OCI-LY7 (cell line): ENCODE measurements around the gene MRPL49.
A peak's percentile ranks its signal among the peaks of the same experiment; 100 is the strongest.

Source experiments
- EZH2phosphoT487 ChIP-seq: fragments of 200-600 bp; sonication (generic); IDR thresholded peaks from 2 replicates; pipeline ENCODE4 v1.6.1; 2018; ENCODE audit warnings: low read depth, borderline replicate concordance, mild to moderate bottlenecking, mixed run types, antibody characterized with exemption, low read length, moderate library complexity, mixed read lengths
- TF ChIP-seq, protein P1 (sequence below): fragments of 200-600 bp; sonication (generic); conservative IDR thresholded peaks from 2 replicates; pipeline ENCODE4 v1.5.1; 2014; ENCODE audit warnings: mild to moderate bottlenecking, antibody characterized with exemption, low read length, moderate library complexity, mixed read lengths

DNA sequence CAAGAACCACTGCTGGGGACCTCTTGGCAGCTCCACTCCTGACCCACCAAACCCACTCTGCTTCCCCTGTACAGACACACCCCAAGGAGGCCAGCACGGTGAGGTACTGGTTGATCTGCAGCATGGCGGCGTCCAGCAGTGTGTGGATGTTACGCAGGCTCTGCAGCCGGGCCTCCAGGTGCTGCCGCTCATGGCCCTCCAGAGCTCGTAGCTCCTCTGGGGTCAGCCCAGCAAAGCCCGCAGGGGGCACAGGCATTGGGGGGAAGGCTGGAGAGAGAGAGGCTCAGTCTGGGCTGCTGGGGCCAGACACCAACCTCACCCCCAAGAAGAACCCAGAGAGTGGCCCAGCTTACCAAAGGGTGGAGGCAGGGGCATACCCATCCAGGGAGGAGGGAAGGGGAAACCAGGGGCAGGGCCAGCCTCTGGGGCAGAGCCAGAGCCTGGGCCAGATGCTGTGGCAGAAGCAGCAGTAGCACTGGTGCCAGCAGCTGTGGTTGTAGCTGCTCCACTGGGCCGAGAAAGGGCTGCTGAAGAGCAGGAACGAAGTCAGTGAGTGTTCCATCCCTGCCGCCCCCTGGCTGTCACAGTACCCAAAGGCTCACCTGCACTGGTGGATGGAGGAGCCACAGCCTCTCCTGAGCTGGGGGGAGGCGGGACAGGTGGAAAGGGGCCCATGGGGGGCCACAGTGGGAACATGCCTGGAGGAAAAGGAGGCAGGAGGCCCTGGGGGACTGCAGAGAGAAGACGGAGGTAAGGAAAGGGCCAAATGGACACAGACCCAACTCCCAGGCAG, 7.7 kb downstream of the MRPL49 start:
- TF ChIP-seq, protein P1, sequence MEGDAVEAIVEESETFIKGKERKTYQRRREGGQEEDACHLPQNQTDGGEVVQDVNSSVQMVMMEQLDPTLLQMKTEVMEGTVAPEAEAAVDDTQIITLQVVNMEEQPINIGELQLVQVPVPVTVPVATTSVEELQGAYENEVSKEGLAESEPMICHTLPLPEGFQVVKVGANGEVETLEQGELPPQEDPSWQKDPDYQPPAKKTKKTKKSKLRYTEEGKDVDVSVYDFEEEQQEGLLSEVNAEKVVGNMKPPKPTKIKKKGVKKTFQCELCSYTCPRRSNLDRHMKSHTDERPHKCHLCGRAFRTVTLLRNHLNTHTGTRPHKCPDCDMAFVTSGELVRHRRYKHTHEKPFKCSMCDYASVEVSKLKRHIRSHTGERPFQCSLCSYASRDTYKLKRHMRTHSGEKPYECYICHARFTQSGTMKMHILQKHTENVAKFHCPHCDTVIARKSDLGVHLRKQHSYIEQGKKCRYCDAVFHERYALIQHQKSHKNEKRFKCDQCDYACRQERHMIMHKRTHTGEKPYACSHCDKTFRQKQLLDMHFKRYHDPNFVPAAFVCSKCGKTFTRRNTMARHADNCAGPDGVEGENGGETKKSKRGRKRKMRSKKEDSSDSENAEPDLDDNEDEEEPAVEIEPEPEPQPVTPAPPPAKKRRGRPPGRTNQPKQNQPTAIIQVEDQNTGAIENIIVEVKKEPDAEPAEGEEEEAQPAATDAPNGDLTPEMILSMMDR = peak; percentile 72
- TF ChIP-seq EZH2phosphoT487 = no peak
